ENCODE measurements around the gene BIRC5.
A peak's percentile ranks its signal among the peaks of the same experiment; 100 is the strongest.

BIRC5 gene

DNA sequence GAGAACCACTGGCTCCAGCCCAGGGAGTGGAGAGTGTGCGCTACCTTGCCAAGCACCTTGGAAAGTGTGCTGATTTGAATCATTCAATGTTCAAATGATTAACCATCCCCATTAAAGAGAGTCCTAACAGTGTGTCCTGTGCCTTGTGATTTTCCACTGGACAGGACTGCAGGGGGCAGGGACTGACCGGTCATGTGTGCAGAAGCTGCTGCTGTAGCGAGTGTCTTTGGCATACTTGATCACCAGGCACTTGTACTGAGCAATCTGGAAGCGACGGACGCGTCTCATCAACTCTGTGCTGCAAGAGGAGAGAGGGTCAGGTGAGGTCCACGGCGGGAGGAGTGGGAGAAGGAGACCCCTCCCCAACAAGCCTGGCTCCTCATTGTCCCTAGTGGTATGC is 29.2 kb upstream of the BIRC5 start:
- H4K12ac ChIP-seq (ENCODE audit: low read depth, low read length) = no peak overlapping the region
- no peak overlapping the region for H3K27ac ChIP-seq (ENCODE audit: low read depth, low read length)
- no peak overlapping the region for H3K4ac ChIP-seq (ENCODE audit: low read depth, low read length)
- no CpG with 5 or more reads among the region's 9 CpGs for WGBS (ENCODE audit: extremely low coverage, insufficient coverage, insufficient read length)
- H2BK120ac ChIP-seq (ENCODE audit: insufficient read depth, low read length, poor library complexity) = no peak overlapping the region
- no peak overlapping the region for H3K18ac ChIP-seq (ENCODE audit: low read length)
- H3K23ac ChIP-seq (ENCODE audit: low read length) = no peak overlapping the region
- H4K8ac ChIP-seq (ENCODE audit: low read depth, low read length) = no peak overlapping the region
- peak overlapping the region; percentile 6 for H3K4me2 ChIP-seq (ENCODE audit: low read length)
- H2BK12ac ChIP-seq (ENCODE audit: low read length) = no peak overlapping the region
- no peak overlapping the region for H2AFZ ChIP-seq (ENCODE audit: insufficient read depth, low read length, poor library complexity)
- no peak for DNase-seq
- H2BK5ac ChIP-seq (ENCODE audit: low read depth, low read length, poor library complexity) = no peak overlapping the region
- H3K27me3 ChIP-seq (ENCODE audit: insufficient read depth, low read length) = no peaks in the 10 kb centered on the region
- peaks cover under 1 to 12% of the 10 kb centered on the region in 2 experiments for H3K4me1 ChIP-seq (ENCODE audit: control insufficient read depth in 1 of 2, insufficient read depth in 2 of 2, low read length in 2 of 2)
- no peak overlapping the region for H3K9ac ChIP-seq (ENCODE audit: low read length)
- H4K91ac ChIP-seq (ENCODE audit: low read depth, low read length) = no peak overlapping the region
- H3K14ac ChIP-seq (ENCODE audit: low read length) = no peak overlapping the region
- no peak overlapping the region for H2AK5ac ChIP-seq (ENCODE audit: low read length)
- H3K79me1 ChIP-seq (ENCODE audit: low read length) = peaks cover 4% of the 10 kb centered on the region
- H3K9me3 ChIP-seq (ENCODE audit: insufficient read depth, low read depth, low read length) = no peaks in the 10 kb centered on the region
- H3K36me3 ChIP-seq (ENCODE audit: control insufficient read depth in 1 of 2, insufficient read depth in 2 of 2, low read length in 2 of 2) = peaks cover 32 to 35% of the 10 kb centered on the region in 2 experiments
- H3K4me3 ChIP-seq (ENCODE audit: low read depth, low read length) = no peak overlapping the region
- H3K79me2 ChIP-seq (ENCODE audit: control insufficient read depth, insufficient read depth, low read length, poor library complexity) = peaks cover 9% of the 10 kb centered on the region

GRCh38 chr17:78185981-78186691 is 27.9 kb upstream of the BIRC5 start:
- H3K79me1 ChIP-seq (ENCODE audit: low read length) = peaks cover 4% of the 10 kb centered on the region
- no peak overlapping the region for H3K18ac ChIP-seq (ENCODE audit: low read length)
- H3K36me3 ChIP-seq (ENCODE audit: control insufficient read depth in 1 of 2, insufficient read depth in 2 of 2, low read length in 2 of 2) = peaks cover 31 to 34% of the 10 kb centered on the region in 2 experiments
- H3K4me1 ChIP-seq (ENCODE audit: control insufficient read depth in 1 of 2, insufficient read depth in 2 of 2, low read length in 2 of 2) = peaks cover 0 to 12% of the 10 kb centered on the region in 2 experiments
- H4K91ac ChIP-seq (ENCODE audit: low read depth, low read length) = no peak overlapping the region
- no peak overlapping the region for H3K14ac ChIP-seq (ENCODE audit: low read length)
- no peak overlapping the region for H2BK5ac ChIP-seq (ENCODE audit: low read depth, low read length, poor library complexity)
- H2BK120ac ChIP-seq (ENCODE audit: insufficient read depth, low read length, poor library complexity) = no peak overlapping the region
- H3K4me3 ChIP-seq (ENCODE audit: low read depth, low read length) = peak overlapping the region; percentile 93
- H2AFZ ChIP-seq (ENCODE audit: insufficient read depth, low read length, poor library complexity) = no peak overlapping the region
- no peaks in the 10 kb centered on the region for H3K9me3 ChIP-seq (ENCODE audit: insufficient read depth, low read depth, low read length)
- no peak for DNase-seq
- H4K12ac ChIP-seq (ENCODE audit: low read depth, low read length) = no peak overlapping the region
- H3K27me3 ChIP-seq (ENCODE audit: insufficient read depth, low read length) = no peaks in the 10 kb centered on the region
- H3K4me2 ChIP-seq (ENCODE audit: low read length) = peak overlapping the region; percentile 98
- peaks cover 9% of the 10 kb centered on the region for H3K79me2 ChIP-seq (ENCODE audit: control insufficient read depth, insufficient read depth, low read length, poor library complexity)
- H2BK12ac ChIP-seq (ENCODE audit: low read length) = no peak overlapping the region
- no peak overlapping the region for H3K23ac ChIP-seq (ENCODE audit: low read length)
- WGBS (ENCODE audit: extremely low coverage, insufficient coverage, insufficient read length) = no CpG with 5 or more reads among the region's 10 CpGs
- H3K9ac ChIP-seq (ENCODE audit: low read length) = peak overlapping the region; percentile 49
- H2AK5ac ChIP-seq (ENCODE audit: low read length) = no peak overlapping the region
- no peak overlapping the region for H4K8ac ChIP-seq (ENCODE audit: low read depth, low read length)
- peak overlapping the region; percentile 53 for H3K4ac ChIP-seq (ENCODE audit: low read depth, low read length)
- H3K27ac ChIP-seq (ENCODE audit: low read depth, low read length) = no peak overlapping the region

GRCh38 chr17:78186692-78187595 is 27.1 kb upstream of the BIRC5 start, which contains the start of the genes AFMID and TK1:
AFMID (plus strand) TSS chr17:78187362; CDS start chr17:78187371, 9 bp downstream.
TK1 (minus strand) TSS chr17:78187052; CDS start chr17:78186994, 58 bp downstream.
- H3K27ac ChIP-seq (ENCODE audit: low read depth, low read length) = peak within 1 kb of the TSS; percentile 43
- no peaks in the 10 kb centered on the region for H3K27me3 ChIP-seq (ENCODE audit: insufficient read depth, low read length)
- peak within 1 kb of the TSS; percentile 73 for H4K12ac ChIP-seq (ENCODE audit: low read depth, low read length)
- peaks cover 4% of the 10 kb centered on the region for H3K79me1 ChIP-seq (ENCODE audit: low read length)
- no CpG with 5 or more reads among the region's 57 CpGs for WGBS (ENCODE audit: extremely low coverage, insufficient coverage, insufficient read length)
- H3K36me3 ChIP-seq (ENCODE audit: control insufficient read depth in 1 of 2, insufficient read depth in 2 of 2, low read length in 2 of 2) = peaks cover 27 to 30% of the 10 kb centered on the region in 2 experiments
- peak within 1 kb of the TSS; percentile 68 for H2BK5ac ChIP-seq (ENCODE audit: low read depth, low read length, poor library complexity)
- no peak within 1 kb of the TSS for H2BK120ac ChIP-seq (ENCODE audit: insufficient read depth, low read length, poor library complexity)
- no peak within 1 kb of the TSS for H3K23ac ChIP-seq (ENCODE audit: low read length)
- H3K79me2 ChIP-seq (ENCODE audit: control insufficient read depth, insufficient read depth, low read length, poor library complexity) = peaks cover 9% of the 10 kb centered on the region
- peak within 1 kb of the TSS; percentile 95 for H3K9ac ChIP-seq (ENCODE audit: low read length)
- peak within 1 kb of the TSS; percentile 53 for H3K4ac ChIP-seq (ENCODE audit: low read depth, low read length)
- H3K4me3 ChIP-seq (ENCODE audit: low read depth, low read length) = peak within 1 kb of the TSS; percentile 93
- H3K9me3 ChIP-seq (ENCODE audit: insufficient read depth, low read depth, low read length) = no peaks in the 10 kb centered on the region
- H3K4me1 ChIP-seq (ENCODE audit: control insufficient read depth in 1 of 2, insufficient read depth in 2 of 2, low read length in 2 of 2) = peaks cover 0 to 12% of the 10 kb centered on the region in 2 experiments
- DNase-seq = peak; percentile 99
- H2AK5ac ChIP-seq (ENCODE audit: low read length) = peak within 1 kb of the TSS; percentile 4
- no peak within 1 kb of the TSS for H2BK12ac ChIP-seq (ENCODE audit: low read length)
- peak within 1 kb of the TSS; percentile 87 for H4K8ac ChIP-seq (ENCODE audit: low read depth, low read length)
- H2AFZ ChIP-seq (ENCODE audit: insufficient read depth, low read length, poor library complexity) = peak within 1 kb of the TSS; percentile 90
- peak within 1 kb of the TSS; percentile 98 for H3K4me2 ChIP-seq (ENCODE audit: low read length)
- H4K91ac ChIP-seq (ENCODE audit: low read depth, low read length) = peak within 1 kb of the TSS; percentile 71
- H3K18ac ChIP-seq (ENCODE audit: low read length) = peak within 1 kb of the TSS; percentile 67
- peak within 1 kb of the TSS; percentile 55 for H3K14ac ChIP-seq (ENCODE audit: low read length)

GRCh38 chr17:78196716-78197115 is 17.3 kb upstream of the BIRC5 start:
- Histone ChIP-seq H3K4me1 (ENCODE audit: control insufficient read depth in 1 of 2, insufficient read depth in 2 of 2, low read length in 2 of 2) (peaks cover 12 to 13% of the 10 kb centered on the region in 2 experiments), H3K4me2 (ENCODE audit: low read length) (no peak overlapping the region), H3K79me1 (ENCODE audit: low read length) (peaks cover 4% of the 10 kb centered on the region), H2BK12ac (ENCODE audit: low read length) (no peak overlapping the region), H3K14ac (ENCODE audit: low read length) (no peak overlapping the region), H2AFZ (ENCODE audit: insufficient read depth, low read length, poor library complexity) (no peak overlapping the region), H3K36me3 (ENCODE audit: control insufficient read depth in 1 of 2, insufficient read depth in 2 of 2, low read length in 2 of 2) (peaks cover 2% of the 10 kb centered on the region in 2 experiments), H3K18ac (ENCODE audit: low read length) (no peak overlapping the region), H3K79me2 (ENCODE audit: control insufficient read depth, insufficient read depth, low read length, poor library complexity) (no peaks in the 10 kb centered on the region), H3K4ac (ENCODE audit: low read depth, low read length) (no peak overlapping the region), H2BK120ac (ENCODE audit: insufficient read depth, low read length, poor library complexity) (no peak overlapping the region), H4K8ac (ENCODE audit: low read depth, low read length) (no peak overlapping the region), H3K27ac (ENCODE audit: low read depth, low read length) (no peak overlapping the region), H3K9ac (ENCODE audit: low read length) (no peak overlapping the region), H3K9me3 (ENCODE audit: insufficient read depth, low read depth, low read length) (no peaks in the 10 kb centered on the region), H3K23ac (ENCODE audit: low read length) (no peak overlapping the region), H2BK5ac (ENCODE audit: low read depth, low read length, poor library complexity) (no peak overlapping the region), H4K12ac (ENCODE audit: low read depth, low read length) (no peak overlapping the region), H3K4me3 (ENCODE audit: low read depth, low read length) (no peak overlapping the region), H2AK5ac (ENCODE audit: low read length) (no peak overlapping the region), H4K91ac (ENCODE audit: low read depth, low read length) (no peak overlapping the region), H3K27me3 (ENCODE audit: insufficient read depth, low read length) (no peaks in the 10 kb centered on the region)
- WGBS (ENCODE audit: extremely low coverage, insufficient coverage, insufficient read length) = no CpG with 5 or more reads among the region's 5 CpGs
- no peak for DNase-seq

All from trophoblast cell (in vitro differentiated cells and primary cell).